Coronary artery (tissue), 2 donors: ENCODE data around the gene PROC.

Experiments
- DNase-seq: peaks from one replicate; pipeline ENCODE4 v3.0.0-alpha.2; 2017; ENCODE audit warnings: low spot score
- H3K27ac ChIP-seq, 2 donors: fragments of 200-600 bp; sonication (generic); one replicate each; pipeline ENCODE4 v1.5.1; 2016 to 2019
- H3K4me3 ChIP-seq: fragments of 200-600 bp; sonication (generic); 2 replicates; pipeline ENCODE4 v1.5.1; 2016; ENCODE audit warnings: mild to moderate bottlenecking, moderate library complexity
- TF ChIP-seq, protein P1 (sequence below): fragments of 200-600 bp; sonication (generic); IDR thresholded peaks from one replicate; pipeline ENCODE4 v1.5.1; 2019; ENCODE audit warnings: antibody characterized with exemption

Gene PROC

GRCh38 chr2:127463155-127463991 lies 45.1 kb downstream of the PROC start:
- TF ChIP-seq, protein P1, sequence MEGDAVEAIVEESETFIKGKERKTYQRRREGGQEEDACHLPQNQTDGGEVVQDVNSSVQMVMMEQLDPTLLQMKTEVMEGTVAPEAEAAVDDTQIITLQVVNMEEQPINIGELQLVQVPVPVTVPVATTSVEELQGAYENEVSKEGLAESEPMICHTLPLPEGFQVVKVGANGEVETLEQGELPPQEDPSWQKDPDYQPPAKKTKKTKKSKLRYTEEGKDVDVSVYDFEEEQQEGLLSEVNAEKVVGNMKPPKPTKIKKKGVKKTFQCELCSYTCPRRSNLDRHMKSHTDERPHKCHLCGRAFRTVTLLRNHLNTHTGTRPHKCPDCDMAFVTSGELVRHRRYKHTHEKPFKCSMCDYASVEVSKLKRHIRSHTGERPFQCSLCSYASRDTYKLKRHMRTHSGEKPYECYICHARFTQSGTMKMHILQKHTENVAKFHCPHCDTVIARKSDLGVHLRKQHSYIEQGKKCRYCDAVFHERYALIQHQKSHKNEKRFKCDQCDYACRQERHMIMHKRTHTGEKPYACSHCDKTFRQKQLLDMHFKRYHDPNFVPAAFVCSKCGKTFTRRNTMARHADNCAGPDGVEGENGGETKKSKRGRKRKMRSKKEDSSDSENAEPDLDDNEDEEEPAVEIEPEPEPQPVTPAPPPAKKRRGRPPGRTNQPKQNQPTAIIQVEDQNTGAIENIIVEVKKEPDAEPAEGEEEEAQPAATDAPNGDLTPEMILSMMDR: no peak
- no peak for DNase-seq
- Histone ChIP-seq H3K27ac (no peak overlapping the region), H3K4me3 (no peak overlapping the region)

GRCh38 chr2:127464470-127465257 lies 46.4 kb downstream of the PROC start:
- TF ChIP-seq, protein P1: no peak
- H3K4me3 ChIP-seq: no peak overlapping the region
- DNase-seq: no peak
- no peak overlapping the region for H3K27ac ChIP-seq

- H3K4me3 ChIP-seq: no peak overlapping the region
- no peak for DNase-seq
- H3K27ac ChIP-seq: no peak overlapping the region
- TF ChIP-seq, protein P1: no peak
Measured at GRCh38 chr2:127465258-127465657, 47.0 kb downstream of the PROC start.

DNA sequence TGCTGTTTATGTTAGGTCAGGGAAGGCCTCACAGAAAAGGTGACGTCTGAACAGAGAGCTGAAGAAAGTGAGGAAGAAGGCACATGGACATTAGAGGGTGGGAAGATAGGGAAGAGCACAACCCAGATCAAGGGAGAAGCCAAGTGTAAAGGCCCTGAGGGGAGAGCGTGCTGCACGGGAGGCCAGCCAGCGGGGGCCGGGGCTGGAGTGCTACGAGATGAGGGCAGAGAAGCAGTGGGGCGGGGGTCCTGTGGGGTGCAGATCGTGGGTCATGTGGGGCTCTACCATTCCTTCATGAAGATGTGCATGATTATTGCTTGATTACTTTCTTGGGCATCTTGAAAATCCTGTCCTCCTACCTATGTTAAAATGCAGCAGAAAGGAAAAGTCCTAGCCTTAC lies 50.8 kb downstream of the PROC start:
- Histone ChIP-seq H3K4me3 (no peak overlapping the region), H3K27ac (no peak overlapping the region)
- TF ChIP-seq, protein P1: no peak
- no peak for DNase-seq

DNA sequence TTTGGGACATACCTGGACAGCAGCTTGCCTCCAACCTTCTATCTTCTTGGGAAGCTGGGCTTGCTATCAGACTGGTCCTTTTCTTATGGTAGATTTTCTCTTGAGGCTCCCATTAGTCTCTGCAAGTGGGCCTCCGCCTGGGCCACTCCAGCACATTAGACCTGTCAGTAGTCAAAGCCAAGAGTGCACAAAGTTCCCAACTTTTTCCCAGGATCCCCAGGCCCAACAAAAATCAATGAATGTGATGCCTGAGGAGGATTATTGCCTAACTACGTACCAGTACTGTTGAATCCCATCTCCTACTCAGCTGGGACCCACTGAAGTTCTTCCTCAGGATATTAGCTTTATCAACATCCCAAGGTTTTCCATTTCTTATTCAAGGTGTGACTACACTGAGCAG lies 51.7 kb downstream of the PROC start:
- no peak overlapping the region for H3K27ac ChIP-seq
- TF ChIP-seq, protein P1: no peak
- H3K4me3 ChIP-seq: no peak overlapping the region
- no peak for DNase-seq

- DNase-seq: no peak
- Histone ChIP-seq H3K27ac (no peak overlapping the region), H3K4me3 (no peak overlapping the region)
- TF ChIP-seq, protein P1: no peak
Measured at GRCh38 chr2:127471286-127471988, 53.2 kb downstream of the PROC start.
